AG10803 (cell line): ENCODE measurements around the gene CRACR2A.

Source experiments
- DNase-seq: peaks from one replicate; pipeline ENCODE4 v3.0.0; 2010; ENCODE audit warnings: low read depth
- H3K4me3 ChIP-seq: 2 replicates; pipeline ENCODE4 v1.5.1; 2011; ENCODE audit warnings: mild to moderate bottlenecking, low read length, control low read depth
- CTCF ChIP-seq: conservative IDR thresholded peaks from 2 replicates; pipeline ENCODE4 v1.5.1; 2011; ENCODE audit warnings: mild to moderate bottlenecking, low read length, control low read depth, inconsistent platforms

Gene CRACR2A

DNA sequence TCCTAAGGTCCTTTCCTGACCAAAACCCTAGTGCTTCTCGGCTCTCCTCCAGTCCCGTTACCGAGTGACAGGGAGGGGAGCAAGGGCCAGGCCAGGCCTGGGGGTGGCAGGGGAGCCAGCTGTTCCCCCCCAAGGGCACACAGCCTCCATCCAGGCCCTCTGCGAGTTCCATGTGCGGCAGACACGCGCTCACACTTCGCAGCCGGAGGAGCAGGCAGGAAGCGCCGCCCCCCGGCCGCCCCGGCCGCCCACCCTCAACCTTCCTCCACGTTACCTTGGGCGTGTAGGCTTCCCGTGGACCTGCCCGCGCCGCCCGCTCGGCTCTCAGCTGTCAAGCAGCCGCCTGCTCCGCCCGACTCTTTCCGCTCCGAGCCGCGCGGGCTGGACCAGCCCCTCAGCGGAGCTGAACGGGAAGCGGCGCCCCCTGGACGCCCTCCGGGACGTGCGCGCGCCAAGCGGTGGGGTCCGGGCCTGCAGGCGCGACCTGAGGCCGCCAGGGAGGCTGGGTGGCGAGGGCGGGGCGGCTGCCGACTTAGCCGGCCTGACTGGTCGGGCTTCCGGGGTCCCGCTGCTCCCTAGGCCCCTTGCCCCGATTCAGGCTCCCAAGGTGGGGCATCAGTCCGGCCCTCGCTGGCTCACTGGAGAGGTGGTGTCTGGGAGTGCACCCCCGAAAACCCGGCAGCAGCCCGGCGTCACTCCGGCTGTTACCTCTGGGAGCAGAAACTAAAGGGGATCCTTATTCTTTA, at the start of gene CRACR2A:
Gene CRACR2A, minus strand, starts transcription at position 369 of the 746 bp plus-strand sequence. CDS start 56,110 bp downstream, outside the sequence.
- TF ChIP-seq CTCF: peak; percentile 41
- DNase-seq: peak; percentile 66
- H3K4me3 ChIP-seq: peak within 1 kb of the TSS; percentile 64

DNA sequence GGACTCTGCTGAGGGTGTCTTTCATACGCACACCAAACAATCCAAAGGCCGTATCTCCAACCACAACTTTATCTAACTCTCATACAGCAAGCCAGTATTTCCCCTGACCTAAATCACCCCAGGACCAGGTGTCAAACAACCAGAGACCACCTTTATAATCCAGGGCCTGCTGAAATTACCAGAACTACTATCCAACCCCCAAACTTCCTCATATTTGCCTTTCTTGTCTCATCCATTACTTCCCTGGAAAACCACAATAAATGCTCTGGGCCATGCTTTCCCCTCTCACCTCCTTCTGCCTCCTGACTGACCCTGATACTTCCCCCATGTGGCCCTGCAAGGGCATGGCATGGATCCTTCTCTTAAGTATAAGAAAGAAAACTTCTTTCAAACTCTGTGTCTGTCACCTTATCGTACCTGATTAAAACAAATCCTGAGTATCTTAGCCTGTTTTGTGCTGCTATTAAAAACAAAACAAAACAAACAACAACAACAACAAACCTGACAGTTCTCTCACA, 44.7 kb upstream of the CRACR2A start:
- no peak overlapping the region for H3K4me3 ChIP-seq
- no peak for DNase-seq
- TF ChIP-seq CTCF: peak; percentile 14; the same call in 1 of the 2 replicates

DNA sequence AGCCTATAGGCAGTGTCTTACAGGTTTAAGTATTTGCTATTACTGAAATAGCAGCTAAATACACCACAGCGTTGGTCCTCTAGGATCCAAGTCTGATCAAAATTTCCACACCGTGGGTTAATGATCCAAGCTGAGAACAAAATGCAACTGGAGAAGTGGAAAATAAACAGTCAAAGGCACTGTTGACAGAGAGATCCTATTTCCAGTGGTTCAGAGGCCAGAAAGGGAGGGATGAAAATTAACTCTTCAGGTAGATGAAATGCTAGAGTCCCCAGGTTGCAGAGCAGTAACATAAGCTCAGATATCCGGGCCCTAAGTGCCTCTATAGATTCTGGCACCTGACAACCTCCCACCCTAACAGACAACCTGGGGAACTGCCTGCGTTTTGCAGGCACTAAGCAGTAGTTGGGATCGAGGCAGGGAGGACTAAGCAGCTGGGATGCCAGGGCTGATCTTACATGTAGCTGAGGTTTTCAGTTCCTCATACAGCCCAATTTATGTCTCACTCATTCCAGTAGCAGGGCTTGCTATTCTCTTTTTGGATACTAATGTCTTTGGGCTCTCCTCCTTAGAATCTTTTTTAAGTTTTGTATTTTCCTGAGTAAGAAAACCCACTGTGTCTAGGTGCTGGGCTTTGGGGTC, 42.7 kb upstream of the CRACR2A start:
- no peak for TF ChIP-seq CTCF
- no peak for DNase-seq
- H3K4me3 ChIP-seq: no peak overlapping the region

DNA sequence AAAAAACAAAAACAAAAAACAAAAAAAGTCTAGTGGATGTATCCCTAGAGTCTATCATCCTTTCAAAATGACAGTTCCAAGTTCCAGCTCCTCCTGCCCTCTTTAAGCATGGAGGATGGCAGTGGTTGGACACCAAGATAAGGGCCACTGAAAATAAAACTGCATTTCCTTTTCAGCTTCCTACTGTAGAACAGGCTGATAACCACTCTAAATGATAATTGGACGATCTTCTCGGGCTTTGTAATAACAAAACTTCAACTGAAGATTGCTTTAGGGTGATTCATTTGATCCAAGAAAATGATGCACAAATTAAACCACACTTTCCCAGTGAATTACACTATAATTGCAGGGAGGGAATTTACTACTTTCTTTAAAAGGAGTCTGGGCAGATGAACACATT, 42.2 kb upstream of the CRACR2A start:
- H3K4me3 ChIP-seq: no peak overlapping the region
- no peak for TF ChIP-seq CTCF
- no peak for DNase-seq

GRCh38 chr12:3792623-3793288, 39.8 kb upstream of the CRACR2A start:
- no peak overlapping the region for H3K4me3 ChIP-seq
- no peak for DNase-seq
- TF ChIP-seq CTCF: no peak

DNA sequence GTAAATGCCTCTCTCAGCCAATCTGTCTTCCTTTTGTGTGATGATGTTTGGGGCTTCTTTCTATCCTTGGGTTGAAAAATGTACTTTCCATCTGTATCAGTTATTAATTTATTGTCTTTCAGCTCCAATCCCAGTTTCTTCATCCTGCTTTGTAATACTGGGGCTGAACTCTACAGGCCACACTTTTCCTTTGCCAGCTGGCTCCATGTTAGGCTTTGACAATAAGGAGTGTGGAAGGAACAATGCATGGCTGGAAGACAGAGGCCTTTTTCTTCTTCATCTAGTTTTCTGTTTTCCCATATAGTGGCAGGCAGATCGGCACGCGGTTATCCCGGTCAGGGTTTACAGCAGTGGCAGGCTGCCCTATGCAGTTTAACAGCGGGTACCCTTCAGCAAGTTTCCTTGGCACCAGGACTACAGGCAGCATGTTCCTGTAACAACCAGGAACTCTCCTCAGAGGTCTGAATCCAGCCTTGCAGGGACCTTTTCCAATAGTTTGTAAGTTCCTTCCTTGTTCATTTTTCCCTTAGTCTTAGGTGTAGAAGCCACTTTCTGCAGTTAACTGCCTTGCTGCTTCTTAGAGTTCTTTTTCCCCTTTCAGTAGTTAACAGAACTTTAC, 38.5 kb upstream of the CRACR2A start:
- TF ChIP-seq CTCF: no peak
- H3K4me3 ChIP-seq: no peak overlapping the region
- no peak for DNase-seq
